Stimulated activated CD4-positive, alpha-beta T cell treated with anti-CD3 and anti-CD28 coated beads, Interleukin-15, amount 100 ng/mL, for 48 hours (primary cell): ENCODE results near the gene UNC79.

Experiments used
- DNase-seq, 2 donors: peaks; one replicate each; pipeline ENCODE4 v3.0.0-alpha.2; 2020; ENCODE audit warnings: low read depth in 2 of 2

UNC79 gene

DNA sequence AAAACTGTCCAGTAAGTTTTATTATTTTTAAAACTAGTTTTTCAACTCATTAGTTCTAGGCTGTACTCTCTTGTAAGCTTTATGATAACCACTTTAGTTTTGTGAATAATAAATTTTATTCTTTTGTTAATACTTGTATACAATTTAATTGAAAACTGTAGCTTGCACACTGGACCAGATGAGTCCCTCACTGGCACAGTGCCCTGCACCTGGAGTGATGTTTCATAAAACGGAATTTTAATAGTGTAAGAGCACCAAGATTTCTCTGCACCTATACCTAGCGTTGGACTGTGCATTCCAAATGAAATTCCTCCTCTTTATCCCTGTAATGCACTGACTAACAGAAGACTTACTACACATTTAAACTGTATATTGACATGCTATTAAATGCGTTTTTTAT, 276.7 kb downstream of the UNC79 start:
- DNase-seq: no peak

- DNase-seq: no peak
Measured at GRCh38 chr14:93708311-93708734, 277.6 kb downstream of the UNC79 start.

- DNase-seq: no peak
Measured at GRCh38 chr14:93708800-93709199, 278.1 kb downstream of the UNC79 start.

- no peak for DNase-seq
Measured at GRCh38 chr14:93709249-93709648, 278.5 kb downstream of the UNC79 start.

GRCh38 chr14:93712079-93712837, 281.5 kb downstream of the UNC79 start:
- no peak for DNase-seq

GRCh38 chr14:93712838-93713724, 282.3 kb downstream of the UNC79 start:
- DNase-seq: no peak

GRCh38 chr14:93713726-93714405, 283.1 kb downstream of the UNC79 start:
- DNase-seq: no peak

- DNase-seq: no peak
Measured at GRCh38 chr14:93714605-93715004, 283.9 kb downstream of the UNC79 start.

- no peak for DNase-seq
Measured at GRCh38 chr14:93715279-93715927, 284.7 kb downstream of the UNC79 start.

- DNase-seq: no peak
Measured at GRCh38 chr14:93716002-93716745, 285.4 kb downstream of the UNC79 start.

DNA sequence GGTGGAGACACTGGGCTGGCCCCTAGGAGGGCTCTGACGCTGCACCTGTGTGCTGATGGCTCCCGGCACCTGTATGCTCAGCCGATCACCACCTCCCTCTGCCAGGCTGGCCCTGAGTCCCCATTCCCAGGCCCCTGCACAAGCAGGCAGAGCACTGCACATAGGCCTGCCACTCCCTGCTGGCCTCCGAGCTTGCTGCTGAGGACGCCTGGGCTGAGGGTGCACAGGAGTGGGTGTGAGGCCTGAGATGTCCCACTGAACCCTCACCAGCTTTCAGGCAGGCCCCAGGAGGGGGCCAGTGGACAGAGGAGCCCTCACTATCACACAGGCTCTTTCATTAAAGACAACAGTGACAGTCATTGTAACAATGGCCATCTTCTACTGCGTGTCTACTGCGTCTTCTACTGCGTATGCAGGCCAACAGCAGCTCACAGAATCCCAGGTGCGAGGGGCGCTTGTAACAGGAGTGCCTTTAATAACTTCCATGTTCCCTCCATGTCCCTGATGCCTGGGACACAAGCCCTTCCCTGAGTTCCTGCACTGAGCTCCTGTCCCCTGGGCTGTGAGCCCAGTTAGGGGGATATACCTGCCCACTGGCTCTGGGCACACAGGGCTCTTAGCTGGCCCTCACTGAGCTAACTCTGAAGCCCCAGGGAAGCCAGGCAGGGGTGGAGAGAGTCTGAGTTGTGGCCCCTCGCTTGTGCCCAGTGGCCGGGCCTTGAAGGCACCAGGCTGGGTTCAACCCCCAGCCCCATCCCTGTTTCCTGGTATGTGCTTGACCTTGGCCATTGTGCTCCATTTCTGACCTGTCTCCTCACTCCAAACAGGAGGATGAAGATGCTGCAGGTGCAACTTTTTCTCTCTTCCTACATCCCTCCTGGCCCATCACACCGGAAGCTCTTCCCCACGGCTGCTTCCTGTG, 286.3 kb downstream of the UNC79 start:
- no peak for DNase-seq

- DNase-seq: no peak
Measured at GRCh38 chr14:93717668-93718320, 287.1 kb downstream of the UNC79 start.

DNA sequence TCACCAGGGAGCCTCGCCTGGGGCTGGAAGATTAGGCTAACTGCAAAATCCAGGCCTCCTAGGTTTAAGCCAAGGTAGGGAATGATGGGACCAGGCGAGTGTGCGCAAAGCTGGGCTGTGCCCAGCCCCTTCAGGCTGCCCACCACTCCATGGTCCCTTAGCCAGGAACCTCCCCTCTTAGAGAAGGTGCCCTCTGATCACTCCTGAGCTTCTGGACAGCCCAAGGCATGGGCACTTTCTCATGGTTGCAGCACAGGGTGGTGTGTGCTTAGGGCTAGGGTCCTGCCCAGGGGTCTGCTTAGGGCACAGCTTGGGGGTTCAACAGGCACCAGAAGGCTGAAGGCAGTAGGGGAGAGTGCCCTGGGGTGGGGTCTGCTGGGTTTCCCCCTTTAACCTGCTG, 288.5 kb downstream of the UNC79 start:
- DNase-seq: no peak

GRCh38 chr14:93720076-93720815, 289.5 kb downstream of the UNC79 start:
- no peak for DNase-seq

GRCh38 chr14:93720981-93721483, 290.3 kb downstream of the UNC79 start:
- DNase-seq: no peak

DNA sequence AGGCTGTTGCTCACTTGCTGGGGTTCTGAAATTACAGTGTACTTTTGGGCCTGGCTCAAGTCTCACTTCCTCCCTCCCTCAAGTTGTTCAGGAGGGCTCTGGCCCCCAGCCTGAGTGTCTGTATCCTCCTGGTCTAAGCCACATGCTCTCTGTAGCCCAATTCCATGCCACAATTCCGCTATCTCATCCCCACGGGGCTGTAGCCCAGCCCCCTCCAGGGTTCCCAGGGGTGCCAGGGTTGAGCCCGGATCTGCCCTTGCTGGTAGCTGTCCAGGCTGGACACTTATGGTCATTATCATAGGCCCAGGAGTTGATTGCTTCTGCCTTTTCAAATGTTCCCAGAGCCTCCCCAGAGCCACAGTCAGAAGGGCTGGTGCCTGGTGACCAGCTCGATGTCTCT, 292.3 kb downstream of the UNC79 start:
- DNase-seq: no peak

DNA sequence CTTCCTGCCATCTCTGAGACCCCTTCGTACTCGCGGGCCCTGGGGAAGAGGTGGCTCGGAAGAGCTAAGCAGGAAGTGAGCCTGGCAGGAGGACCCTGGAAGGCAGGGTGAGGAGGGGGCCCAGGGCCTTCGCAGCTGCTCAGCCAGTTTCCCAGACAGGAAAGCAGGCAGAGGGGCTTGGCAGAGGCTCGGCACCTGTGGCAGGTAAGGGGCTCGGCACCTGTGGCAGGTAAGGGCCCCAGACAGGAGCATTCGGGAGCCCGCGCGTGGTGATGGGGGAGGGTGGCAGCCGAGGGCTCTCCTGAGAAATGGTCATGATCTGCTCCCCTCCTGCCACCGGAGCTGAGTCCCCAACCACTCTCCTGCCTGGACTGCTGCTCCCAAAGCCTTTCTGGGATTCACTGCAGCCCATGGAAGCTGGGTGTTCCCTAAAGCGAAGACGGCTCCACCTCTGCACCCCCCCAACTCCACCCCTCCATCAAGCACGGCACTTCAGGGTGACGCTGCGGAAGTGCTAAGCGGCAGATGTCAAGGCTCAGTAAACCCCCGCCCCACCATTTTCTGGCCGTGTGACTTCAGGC, 294.4 kb downstream of the UNC79 start:
- no peak for DNase-seq

GRCh38 chr14:93725993-93726392, 295.3 kb downstream of the UNC79 start:
- DNase-seq: no peak
